HG03439 (cell line): Measurements from ENCODE around the gene MYCN.
A peak's percentile ranks its signal among the peaks of the same experiment; 100 is the strongest.
"Not testable (repeated sequence)": the region's sequence is repeated elsewhere in the genome, so short reads cannot be mapped to it uniquely, and the experiment has no call there.

ENCODE experiments used
- ATAC-seq: cut with Tn5 transposase; IDR thresholded peaks from one replicate; pipeline ENCODE4 v1.9.1; 2021; ENCODE audit warnings: mild to moderate bottlenecking, moderate library complexity; ENCODE audit not compliant: unreplicated experiment

The MYCN gene

DNA sequence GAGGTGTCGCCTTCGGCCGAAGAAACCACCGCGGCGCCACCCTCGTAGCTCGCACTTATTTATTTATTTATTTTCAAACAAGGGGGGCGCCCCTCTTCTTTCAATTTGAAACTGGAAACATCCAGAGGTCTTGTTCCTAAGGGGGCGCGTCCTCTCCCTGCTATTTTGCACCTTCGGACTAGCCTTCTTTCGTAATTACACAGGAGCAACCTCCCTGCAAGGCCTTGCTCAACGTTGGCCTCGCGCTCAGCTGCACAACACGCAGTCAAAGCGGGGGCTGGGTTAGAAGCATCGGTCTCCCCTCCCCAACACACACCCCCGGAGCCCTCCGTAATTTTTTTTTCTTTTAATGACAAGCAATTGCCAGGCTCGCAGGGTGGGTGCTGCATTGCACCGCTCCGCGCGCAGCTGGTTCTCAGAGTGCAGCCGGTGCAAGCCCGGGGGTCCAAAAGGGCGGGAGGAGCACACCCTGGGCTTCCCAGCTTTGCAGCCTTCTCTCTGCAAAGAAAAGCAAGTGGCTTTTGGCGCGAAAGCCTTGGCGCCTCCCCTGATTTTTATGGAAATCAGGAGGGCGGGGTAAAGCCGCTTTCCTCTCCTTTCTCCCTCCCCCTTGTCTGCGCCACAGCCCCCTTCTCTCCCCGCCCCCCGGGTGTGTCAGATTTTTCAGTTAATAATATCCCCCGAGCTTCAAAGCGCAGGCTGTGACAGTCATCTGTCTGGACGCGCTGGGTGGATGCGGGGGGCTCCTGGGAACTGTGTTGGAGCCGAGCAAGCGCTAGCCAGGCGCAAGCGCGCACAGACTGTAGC is at the start of gene MYCN:
Gene MYCN (plus strand): TSS at position 697 of the 807 bp plus-strand sequence. CDS start 1,515 bp downstream, outside the sequence.
- peak; percentile 33 for ATAC-seq

DNA sequence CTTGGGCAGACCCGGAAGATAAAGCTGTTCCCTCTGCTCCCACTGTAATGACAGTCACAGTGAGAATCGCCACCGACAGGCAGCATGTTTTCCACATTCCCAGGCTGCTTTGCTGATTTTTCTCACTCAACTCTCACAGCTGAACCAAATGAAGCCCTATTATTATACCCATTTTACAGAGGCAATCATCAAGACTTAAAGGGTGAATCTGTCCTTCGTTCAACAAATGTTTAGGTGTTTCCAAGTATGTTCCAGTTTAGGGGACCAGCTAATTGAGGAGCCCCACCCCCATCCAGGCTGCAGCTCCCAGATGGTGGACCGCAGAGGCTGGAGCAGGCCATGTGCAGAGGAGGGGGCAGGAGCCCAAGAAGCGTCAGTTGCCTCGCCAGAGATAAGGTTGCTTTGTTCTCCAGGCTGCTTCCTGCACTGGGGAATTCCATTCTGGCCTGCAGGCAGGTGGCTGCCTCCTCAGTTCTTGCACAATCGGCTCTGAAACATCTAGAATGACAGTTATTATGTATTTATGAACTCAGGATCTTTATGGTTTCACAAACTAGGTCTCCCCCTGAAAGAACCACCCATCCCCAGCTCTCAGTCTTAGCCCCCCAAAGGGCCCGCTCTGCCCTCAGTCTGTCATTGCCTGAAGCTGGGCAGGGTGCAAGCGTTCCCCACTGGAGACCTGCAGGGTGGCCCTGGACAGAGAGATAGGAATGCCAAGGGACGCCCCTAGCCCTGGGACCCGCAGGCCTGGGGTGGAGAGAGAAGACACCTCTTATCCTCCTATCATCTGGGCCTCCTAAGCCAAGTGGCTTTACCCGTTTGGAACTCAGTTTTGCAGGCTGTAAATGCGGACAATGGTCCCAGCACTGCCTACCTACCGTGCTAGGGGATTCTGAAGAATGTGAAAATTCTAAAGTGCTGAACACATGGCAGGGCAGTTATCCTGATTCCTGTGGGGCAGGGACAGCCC is 49.1 kb upstream of the MYCN start:
- no peak for ATAC-seq

DNA sequence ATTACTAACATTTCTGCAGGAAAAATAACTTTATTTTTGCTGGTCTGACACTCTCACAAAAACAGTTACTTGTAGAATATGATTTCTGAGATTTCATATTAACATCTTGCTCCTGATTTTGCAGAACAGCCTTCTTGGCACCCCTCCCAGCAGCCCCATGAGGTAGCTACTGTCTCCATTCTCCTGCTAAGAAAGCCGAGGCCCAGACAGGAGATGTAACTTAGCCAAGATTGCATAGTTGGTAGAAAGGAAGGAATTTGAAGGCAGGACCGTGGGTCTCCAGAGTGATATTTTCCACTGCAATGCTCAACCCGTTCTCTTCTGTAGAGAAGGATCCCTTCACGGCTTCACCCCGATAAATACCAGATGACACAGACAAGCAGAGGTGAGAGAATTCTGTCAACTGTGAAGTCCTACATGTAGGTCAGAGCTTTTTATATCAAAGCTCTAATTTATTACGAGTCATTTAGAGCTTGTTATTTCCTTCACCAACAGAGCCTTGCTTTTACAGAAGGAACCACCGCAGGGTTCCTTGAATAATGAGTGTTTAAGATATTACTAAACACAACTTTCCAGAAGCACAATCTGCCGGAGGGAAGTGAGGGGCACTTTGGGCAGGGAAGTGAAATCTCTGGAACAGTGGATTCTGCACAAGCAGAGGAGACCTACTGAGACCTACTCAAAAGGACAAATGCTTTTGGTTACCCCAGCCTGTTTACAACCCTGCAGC is 48.0 kb upstream of the MYCN start:
- no peak for ATAC-seq

- ATAC-seq = no peak
Measured at GRCh38 chr2:15893085-15893484, 47.3 kb upstream of the MYCN start.

GRCh38 chr2:15893689-15894480 is 46.5 kb upstream of the MYCN start:
- ATAC-seq = no peak

DNA sequence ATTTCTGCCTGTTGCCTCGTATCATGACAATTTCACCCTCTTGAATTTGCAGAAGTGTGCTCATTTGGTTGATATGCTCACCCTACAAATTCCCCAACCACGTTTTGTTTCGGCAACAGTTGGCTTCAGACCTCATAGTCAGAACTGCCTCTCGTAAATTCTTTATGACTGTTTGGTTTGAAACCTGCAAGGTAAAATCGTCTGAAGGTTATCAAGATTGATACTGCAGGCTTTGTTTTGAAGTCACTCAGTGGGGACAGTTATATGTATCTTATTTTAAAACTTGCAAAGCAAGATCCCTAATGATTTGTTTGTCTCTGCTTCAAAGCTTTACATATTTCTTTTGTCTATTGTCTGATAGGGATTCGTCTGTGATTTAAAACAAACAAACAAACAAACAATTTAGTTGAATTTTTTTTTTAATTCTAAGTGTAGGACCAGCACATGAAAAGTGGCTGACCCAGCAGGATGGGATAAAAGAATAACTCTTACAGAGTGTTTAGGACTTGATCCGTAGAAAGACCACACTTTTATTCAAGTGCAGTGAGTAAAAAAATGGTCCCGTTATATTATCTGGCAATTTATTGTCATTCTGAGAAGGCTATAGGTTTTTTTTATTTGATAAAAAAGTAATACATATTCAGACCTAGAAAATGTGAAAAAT is 45.7 kb upstream of the MYCN start:
- no peak for ATAC-seq

- no peak for ATAC-seq
Measured at GRCh38 chr2:15895615-15896469, 44.5 kb upstream of the MYCN start.

GRCh38 chr2:15896859-15897258 is 43.5 kb upstream of the MYCN start:
- ATAC-seq = no peak

DNA sequence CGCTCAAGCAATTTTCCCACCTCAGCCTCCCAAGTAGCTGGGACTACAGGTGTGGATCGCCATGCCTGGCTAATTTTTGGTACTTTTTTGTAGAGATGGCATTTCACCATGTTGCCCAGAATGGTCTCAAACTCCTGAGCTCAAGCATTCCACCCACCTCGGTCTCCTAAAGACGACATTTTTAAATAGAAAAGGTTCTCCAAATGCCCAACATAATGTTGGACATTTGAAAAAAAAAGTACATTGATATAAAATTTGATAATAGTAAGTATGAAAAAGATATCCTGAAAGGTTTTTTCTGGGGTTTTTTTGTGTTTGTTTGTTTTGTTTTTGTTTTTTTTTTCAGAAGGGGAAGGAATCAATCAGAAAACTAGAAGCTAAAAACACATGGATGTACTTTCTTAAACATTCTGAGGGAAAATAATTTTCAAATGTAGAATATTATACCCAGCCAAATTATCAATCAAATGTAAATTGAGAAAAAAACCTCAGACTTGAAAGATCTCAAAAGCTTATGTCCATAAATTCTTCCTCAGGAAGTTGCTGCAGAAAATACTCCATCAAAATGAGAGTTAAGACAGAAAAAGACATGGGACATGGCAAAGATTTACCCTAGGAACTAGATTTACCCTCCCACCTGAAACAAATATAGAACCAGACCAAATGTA is 42.8 kb upstream of the MYCN start:
- ATAC-seq = no peak

DNA sequence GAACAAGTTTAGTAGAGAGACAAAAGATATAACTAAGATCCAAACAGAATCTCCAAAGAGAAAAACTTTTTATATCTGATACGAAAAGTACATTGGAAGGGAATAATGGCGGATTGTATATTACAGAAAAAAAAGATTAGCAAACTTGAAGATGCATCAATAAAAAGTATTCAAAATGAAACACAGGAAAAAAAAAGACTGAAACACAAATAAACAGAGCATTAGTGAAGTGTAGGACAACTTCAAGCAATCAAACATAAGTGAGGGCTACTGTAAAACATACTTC is 41.1 kb upstream of the MYCN start:
- no peak for ATAC-seq

DNA sequence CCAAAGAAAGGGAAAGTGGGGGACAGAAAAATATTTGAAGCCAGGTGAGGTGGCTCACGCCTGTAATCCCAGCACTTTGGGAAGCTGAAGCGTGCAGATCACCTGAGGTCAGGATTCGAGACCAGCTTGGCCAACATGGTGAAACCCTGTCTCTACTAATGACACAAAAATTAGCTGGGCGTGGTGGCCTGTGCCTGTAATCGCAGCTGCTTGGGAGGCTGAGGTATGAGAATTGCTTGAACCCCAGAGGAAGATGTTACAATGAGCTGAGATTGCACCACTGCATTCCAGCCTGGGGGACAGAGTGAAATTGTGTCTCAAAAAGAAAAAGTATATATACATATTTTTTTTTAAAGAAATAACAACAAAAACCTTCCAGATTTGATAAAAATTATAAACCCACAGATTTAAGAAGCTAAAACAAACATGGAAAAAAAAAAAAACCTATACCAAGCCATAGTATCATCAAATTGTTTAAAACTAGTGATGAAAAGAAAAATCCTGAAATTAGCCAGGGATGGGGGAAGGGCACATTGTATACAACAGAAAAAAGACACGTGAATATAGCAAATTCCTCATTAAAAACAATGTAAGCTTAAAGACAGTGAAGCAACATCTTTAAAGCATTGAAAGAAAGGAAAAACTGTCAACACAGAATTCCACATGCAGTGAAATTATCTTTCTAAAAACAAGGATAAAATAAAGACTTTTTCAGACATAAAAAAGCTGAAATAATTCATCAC is 40.4 kb upstream of the MYCN start:
- ATAC-seq = no peak

DNA sequence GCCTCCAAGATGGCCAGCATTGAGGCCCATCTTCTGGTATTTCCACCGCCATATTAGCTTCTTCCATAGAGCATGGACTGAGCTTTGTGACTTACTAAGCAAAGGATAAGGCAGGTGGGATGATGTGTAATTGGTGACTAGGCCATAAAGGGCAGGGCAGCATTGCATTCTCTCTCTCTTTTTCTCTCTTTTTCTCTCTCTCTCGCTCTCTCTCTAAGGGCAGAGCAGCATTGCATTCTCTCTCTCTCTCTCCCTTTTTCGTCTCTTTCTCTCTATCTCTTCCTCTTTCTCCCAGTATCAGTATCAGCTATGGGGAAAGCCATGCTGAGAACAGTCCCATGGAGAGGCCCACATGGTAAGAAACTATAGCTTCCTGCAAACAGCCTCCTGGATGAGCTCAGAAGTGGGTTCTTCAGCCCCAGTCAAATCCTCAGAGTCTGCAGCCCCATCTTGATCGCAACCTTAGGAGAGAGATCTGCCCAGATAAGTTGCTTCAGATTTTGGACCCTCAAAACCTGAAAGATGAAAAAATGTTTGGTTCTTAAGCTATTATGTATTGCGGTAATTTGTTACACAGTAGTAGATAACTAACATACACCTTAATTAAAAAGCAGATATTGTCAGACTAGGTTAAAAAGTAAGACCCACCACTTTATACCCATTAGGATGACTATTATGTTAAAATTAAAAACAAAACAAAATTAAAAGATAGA is 39.1 kb upstream of the MYCN start:
- no peak for ATAC-seq

DNA sequence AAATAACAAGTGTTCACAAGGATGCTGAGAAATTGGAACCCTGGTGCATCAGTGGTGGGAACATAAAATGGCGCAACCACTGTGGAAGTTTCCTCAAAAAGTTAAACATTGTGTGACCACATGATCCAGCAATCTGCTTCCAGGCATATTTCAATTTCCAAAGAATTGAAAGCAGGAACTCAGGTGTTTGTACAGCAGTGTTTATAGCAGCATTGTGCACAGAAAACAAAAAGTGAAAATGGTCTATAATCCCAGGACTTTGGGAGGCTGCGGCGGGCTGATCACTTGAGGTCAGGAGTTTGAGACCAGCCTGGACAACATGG is 38.6 kb upstream of the MYCN start:
- no peak for ATAC-seq

- ATAC-seq = not testable (repeated sequence)
Measured at GRCh38 chr2:15903910-15904309, 36.4 kb upstream of the MYCN start.

DNA sequence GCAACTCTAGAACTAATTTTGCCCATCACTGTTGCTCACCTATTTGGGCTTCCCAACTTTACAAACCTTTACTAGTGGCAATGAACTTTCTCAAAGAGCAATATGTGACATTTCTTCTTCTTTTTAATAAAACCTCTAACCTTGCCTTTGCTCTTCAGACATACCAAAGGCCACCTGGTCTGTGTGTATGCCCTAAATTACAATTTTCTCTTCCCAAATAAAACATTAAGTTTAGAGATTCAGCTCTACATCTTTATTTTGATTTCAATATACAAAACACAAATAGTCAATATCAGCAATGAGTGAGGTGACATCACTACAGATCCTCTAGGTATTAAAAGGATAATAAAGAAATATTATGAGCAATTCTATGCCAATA is 35.1 kb upstream of the MYCN start:
- ATAC-seq = no peak

GRCh38 chr2:15905986-15906491 is 34.3 kb upstream of the MYCN start:
- no peak for ATAC-seq

DNA sequence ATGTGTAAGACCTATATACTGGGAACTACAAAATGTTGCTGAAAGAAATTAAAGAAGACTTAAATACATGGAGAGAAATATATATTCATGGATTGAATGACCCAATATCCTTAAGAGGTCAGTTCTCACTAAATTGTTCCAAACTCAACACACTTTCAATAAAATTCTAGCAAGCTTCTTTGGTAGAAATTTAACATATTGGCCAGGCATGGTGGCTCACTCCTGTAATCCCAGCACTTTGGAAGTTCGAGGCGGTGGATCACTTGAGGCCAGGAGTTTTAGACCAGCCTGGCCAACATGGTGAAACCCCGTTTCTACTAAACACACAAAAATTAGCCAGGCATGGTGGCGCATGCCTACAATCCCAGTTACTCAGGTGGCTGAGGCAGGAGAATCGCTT is 33.6 kb upstream of the MYCN start:
- no peak for ATAC-seq
